Camera-type eye (tissue), 1 donor: ENCODE results near the gene FBN1. TPM values are rescaled to one million over a fixed set of nuclear protein-coding genes. Genes with fewer than 3 reads are reported as not detected.

Experiments
- total RNA-seq: library from RNA; depleted of rRNA; stranded (reverse); fragments of >200 nt; gene quantifications from one replicate; pipeline ENCODE4 v1.2.3, GENCODE V29; 2014

The FBN1 gene
- 322 TPM for total RNA-seq

DNA sequence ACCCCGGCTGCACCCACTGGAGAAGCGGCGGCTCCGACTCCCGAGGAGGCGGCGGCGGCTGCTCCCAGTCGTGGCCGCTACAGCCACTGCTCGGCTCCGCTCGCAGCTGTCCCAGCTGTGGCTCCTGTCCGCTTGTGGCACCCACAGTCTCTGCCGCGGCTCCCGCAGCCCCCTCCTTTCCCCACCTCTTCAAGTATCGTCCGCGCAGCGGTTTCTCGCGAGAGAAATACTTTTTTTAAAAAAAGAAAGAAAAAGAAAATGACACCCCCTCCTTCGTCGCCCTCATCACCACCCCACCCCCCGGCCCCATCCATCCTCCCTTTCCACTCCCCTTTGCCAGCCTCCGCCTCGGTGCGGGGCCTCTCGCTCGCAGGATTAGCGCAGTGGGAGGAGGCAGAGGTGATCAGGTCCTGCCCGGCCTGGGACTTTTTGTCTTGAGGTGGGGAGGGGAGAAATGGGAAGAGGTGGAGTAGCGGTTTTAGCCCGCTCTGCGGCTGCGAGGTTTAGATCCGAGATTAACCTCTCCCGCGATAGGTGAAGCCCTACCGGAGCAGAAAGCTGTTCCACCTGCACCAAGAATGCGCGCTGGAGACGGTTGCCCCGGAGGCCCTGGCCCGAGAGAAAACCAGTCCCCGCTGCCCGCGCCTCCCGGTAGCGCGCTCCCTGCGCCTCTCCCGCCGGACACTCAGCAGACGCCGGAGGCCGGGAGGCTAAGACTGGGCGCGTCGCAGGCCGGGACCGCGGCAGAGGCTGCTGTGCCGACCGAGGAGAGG lies at the start of gene FBN1:
Gene FBN1 (minus strand): TSS at position 152 of the 773 bp plus-strand sequence. CDS start 940 bp downstream, outside the sequence.

Other genes starting within 250 kb of the FBN1 start
- 7.9 TPM for gene CEP152, start 165.4 kb upstream of the FBN1 start, total RNA-seq
- gene EID1, start 232.4 kb upstream of the FBN1 start, total RNA-seq: 310 TPM